Measurements from ENCODE around the gene WHAMM.
"Not testable (repeated sequence)": the region's sequence is repeated elsewhere in the genome, so short reads cannot be mapped to it uniquely, and the experiment has no call there.

WHAMM gene

DNA sequence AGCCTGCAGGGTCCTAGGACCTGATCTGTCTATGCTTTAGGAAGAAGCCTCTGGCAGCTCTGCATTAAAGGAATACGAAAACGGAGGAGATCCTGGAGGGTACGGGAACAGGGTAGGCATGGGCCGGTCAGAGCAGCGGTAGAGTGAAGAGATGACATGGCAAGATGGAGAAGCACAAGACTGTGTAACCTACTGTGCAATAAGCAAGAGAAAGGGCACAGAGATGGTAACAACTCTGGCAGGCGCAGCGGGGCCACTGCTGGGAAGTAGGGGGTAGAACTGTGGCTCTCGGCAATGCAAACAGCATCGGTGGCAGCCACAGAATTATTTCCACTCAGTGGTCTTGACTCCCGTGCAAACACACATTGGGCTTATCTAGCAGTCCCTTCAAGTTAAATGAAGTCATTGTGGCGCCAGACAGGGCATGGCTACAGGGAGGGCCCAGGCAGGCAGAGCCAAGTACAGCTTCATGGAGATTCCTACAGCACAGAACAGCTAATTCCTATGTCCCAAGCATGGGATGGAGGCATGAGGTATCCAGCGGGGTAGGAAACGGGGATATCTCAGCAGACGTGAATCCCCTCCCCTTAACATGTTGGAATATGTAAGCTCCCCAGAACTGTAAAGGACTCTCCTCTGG lies 28.8 kb downstream of the WHAMM start:
- no peak for DNase-seq (ENCODE audit: low read depth)

- no peak for DNase-seq (ENCODE audit: low read depth)
These were observed 29.7 kb downstream of the WHAMM start for GRCh38 chr15:82839136-82839535.

- DNase-seq (ENCODE audit: low read depth): no peak
These were observed 30.7 kb downstream of the WHAMM start for GRCh38 chr15:82840166-82840565.

DNA sequence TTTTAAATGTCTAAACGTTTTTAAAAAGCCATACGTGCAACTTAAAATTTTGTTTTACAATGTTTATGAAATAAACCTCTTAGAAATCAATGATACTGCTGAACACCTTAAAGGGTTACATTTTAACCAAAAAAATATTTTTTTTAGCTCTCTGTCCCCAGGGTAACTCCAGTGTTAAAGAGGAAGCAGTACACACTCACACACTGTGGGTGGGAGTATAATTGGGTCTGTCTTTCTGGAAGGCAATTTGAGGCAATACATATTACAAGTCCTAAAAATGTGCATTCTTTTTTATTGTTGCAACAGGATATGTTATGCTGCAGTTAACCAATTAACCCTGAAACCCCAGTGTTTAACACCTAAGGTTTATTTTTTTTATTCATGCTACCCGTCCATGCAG lies 34.1 kb downstream of the WHAMM start:
- DNase-seq (ENCODE audit: low read depth): no peak

GRCh38 chr15:82845686-82846085 lies 36.3 kb downstream of the WHAMM start:
- DNase-seq (ENCODE audit: low read depth): no peak

GRCh38 chr15:82846621-82847020 lies 37.2 kb downstream of the WHAMM start:
- no peak for DNase-seq (ENCODE audit: low read depth)

GRCh38 chr15:82847703-82848102 lies 38.3 kb downstream of the WHAMM start:
- no peak for DNase-seq (ENCODE audit: low read depth)

- DNase-seq (ENCODE audit: low read depth): no peak
These were observed 39.0 kb downstream of the WHAMM start for GRCh38 chr15:82848241-82848993.

DNA sequence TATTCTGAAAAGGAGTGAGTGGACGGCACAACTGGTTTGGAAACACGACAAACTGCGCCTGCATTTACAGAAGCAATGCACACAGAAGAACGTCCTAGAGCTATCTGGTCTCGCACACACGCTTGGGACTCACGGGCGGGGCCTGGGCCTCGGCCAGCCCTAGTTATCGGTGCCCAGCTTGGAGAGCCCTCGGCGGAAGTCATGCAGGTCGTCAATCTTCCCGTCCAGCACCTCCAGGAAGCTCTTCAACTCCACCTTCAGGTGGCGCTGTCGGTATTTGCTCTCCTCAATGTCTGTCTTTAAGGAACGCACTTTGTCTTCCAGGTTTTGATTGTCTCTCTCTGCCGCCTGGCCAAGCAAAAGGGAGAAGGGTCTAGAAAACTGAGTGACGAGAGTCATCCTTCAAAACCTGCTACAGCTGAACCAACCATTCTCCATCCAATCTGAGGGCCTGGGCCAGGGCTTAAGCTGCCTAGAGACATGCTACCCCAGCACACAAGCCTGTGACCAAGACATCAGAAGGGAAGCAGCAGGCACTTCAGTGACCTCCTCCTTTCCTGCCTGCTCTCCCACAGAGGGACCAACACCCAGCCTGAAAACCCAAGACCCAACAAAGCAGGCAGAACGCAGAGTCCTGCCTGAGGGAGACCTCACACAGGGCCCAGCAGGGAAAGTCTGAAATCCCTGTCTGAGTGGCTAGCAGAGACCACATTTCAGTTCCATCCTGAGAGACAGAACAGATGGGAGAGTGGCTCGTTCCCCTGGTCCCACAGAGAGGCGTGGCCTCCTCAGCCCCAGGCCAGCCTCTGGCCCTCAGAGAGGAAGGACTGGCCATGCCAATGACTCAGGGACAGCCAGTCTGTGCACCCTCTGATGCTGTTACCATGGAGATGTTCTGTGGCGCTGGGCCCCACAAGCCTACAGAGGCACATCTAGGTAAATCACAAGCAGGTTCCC lies 40.4 kb downstream of the WHAMM start:
- peak; percentile 98 for DNase-seq (ENCODE audit: low read depth)

DNA sequence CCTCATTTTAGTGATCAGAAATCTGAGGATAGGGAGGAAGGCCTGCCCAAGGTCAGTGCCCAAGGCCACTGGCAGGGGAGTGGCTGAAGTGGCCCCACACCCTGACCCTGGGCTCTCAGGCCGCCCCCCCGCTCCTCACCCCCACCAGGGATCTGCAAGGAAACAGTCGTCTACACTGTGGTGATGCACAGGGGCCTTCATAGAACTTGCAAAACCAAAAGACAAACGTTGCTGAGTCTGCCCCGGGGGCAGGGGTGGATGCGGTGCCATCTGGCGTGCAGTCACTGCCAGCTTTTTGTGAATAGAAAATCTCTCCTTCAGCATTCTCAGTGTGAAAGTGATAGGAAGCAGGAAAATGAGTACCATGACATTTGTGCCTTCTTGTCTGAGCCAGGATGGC lies 41.3 kb downstream of the WHAMM start:
- no peak for DNase-seq (ENCODE audit: low read depth)

DNA sequence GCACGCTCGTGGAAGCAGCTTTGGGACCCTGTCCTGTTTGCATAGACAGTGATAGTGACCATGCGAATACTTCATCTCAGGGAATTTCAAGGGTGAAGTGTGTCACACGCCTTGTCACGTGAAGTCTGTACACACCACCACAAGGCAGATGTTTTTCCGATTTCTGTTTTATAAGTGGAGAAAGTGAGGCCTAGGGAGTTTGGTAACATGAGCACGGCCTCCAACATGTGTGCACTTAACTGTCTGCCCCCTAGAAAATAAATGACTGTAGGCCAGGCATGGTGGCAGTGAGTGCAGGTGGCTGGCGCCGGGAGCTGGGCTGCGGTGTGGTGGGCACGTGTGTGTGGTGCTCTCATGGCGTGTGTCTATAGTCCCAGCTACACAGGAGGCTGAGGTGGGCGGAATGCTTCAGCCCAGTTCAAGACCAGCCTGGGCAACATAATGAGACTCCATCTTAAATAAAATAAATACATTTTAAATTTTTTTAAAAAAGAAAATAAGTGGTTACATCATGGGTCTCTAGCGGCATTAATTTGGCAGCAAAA lies 42.0 kb downstream of the WHAMM start:
- DNase-seq (ENCODE audit: low read depth): no peak

GRCh38 chr15:82851981-82852511 lies 42.6 kb downstream of the WHAMM start:
- no peak for DNase-seq (ENCODE audit: low read depth)

- no peak for DNase-seq (ENCODE audit: low read depth)
These were observed 43.6 kb downstream of the WHAMM start for GRCh38 chr15:82852941-82853561.

DNA sequence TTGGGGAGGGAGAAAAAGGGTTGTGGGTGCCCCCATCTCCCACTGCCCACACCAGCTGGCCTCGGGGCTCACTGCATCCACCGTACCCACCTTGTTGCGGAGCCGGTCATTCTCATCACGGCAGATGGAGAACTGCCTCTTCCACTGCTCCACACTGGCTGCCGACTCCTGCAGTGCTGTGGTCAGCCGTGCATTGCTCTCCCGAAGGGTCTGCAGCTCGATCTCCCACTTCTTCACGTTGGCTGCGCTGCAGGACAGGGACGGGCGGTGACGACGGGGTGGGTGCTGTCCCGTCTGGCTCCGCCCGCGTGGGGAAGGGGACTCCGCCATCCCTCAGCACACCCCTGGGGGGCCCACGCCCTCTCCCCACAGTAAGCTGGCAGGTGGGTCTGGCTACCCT lies 45.1 kb downstream of the WHAMM start:
- no peak for DNase-seq (ENCODE audit: low read depth)

- no peak for DNase-seq (ENCODE audit: low read depth)
These were observed 46.1 kb downstream of the WHAMM start for GRCh38 chr15:82855286-82856100.

DNA sequence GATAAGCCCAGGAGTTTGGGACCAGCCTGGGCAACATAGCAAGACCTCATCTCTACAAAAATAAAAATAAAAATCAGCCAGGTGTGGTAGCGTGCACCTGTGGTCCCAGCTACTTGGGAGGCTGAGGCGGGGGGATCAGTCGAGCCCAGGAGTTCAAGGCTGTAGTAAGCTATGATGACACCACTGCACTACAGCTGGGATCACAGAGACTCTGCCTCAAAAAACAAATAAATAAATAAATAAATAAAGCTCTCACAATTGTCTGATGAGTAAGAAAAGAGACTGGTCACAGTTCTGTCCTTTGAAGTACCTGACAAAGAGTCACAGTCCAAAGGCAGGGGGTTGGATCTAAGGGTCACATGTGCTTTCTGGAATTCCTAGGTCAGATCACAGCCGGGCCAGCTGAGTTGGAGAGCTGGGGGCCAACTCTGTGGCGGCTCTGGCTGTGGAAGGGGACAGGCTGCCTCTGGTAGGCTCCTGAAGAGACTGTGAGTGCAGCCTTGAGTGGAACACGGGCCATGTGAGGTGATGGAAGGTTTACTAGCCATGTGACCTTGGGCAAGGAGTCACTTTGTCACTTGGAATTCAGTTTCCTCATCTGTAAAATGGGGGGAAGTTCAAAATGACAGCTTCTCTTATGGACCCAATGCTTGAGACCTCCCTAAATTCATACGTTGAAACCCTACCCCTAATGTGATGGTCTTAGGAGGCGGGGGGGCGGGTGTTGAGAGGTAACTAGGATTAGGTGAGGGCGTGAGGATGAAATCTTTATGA lies 47.2 kb downstream of the WHAMM start:
- DNase-seq (ENCODE audit: low read depth): no peak

GRCh38 chr15:82858932-82859331 lies 49.5 kb downstream of the WHAMM start:
- DNase-seq (ENCODE audit: low read depth): no peak

GRCh38 chr15:82862886-82863285 lies 53.5 kb downstream of the WHAMM start:
- DNase-seq (ENCODE audit: low read depth): no peak

- no peak for DNase-seq (ENCODE audit: low read depth)
These were observed 55.5 kb downstream of the WHAMM start for GRCh38 chr15:82864967-82865366.

DNA sequence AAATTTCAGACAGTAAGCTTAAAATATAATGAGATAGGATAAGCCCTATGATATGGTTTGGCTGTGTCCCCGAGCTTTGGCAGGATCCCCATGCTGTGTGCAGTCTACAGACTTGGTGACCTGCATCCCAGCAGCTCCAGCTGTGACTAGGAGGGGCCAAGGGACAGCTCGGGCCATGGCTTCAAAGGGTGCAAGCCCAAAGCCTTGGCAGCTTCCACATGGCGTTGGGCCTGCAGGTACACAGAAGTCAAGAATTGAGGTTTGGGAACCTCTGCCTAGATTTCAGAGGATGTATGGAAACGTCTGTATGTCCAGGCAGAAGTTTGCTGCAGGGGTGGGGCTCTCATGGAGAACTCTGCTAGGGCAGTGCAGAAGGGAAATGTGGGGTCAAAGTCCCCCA lies 56.2 kb downstream of the WHAMM start:
- DNase-seq (ENCODE audit: low read depth): not testable (repeated sequence)
